HFFc6 (cell line): ENCODE data around the gene CRKL. TPM values are rescaled to one million over a fixed set of nuclear protein-coding genes. Genes with fewer than 3 reads are reported as not detected.
A peak's percentile ranks its signal among the peaks of the same experiment; 100 is the strongest.

Experiments
- DNase-seq: peaks from one replicate; pipeline ENCODE4 v3.0.0-alpha.2; 2018
- H3K27ac Mint-ChIP-seq: 2 replicates; pipeline ENCODE4 v1.8.0; 2020; ENCODE audit warnings: mild to moderate bottlenecking, mixed read lengths
- H3K27me3 Mint-ChIP-seq: 2 replicates; pipeline ENCODE4 v1.8.0; 2021; ENCODE audit warnings: mild to moderate bottlenecking, moderate library complexity, mixed read lengths; ENCODE audit not compliant: insufficient read depth
- H3K36me3 Mint-ChIP-seq: 2 replicates; pipeline ENCODE4 v1.8.0; 2021; ENCODE audit warnings: low read depth, mixed read lengths
- H3K4me1 Mint-ChIP-seq: 2 replicates; pipeline ENCODE4 v1.8.0; 2020; ENCODE audit warnings: low read depth, mixed read lengths
- H3K4me3 Mint-ChIP-seq: 2 replicates; pipeline ENCODE4 v1.8.0; 2020; ENCODE audit warnings: mild to moderate bottlenecking, moderate library complexity, mixed read lengths
- H3K9me3 Mint-ChIP-seq: 2 replicates; pipeline ENCODE4 v1.8.0; 2020; ENCODE audit warnings: mild to moderate bottlenecking, mixed read lengths
- total RNA-seq, 6 experiments: library from RNA; stranded (reverse); fragmentation: NEBNext Ultra II Directional; extraction: Animal tissue kit (Norgen Biotek cat#: 25700); gene quantifications; 2 replicates in 1 of 6; 3 replicates in 5 of 6; pipeline ENCODE4 v1.2.3, GENCODE V29; 2021
- TF ChIP-seq, protein P1 (sequence below): fragments of 200-600 bp; sonication (generic); IDR thresholded peaks from 2 replicates; pipeline ENCODE4 v1.5.0; 2021; ENCODE audit warnings: antibody characterized with exemption, mild to moderate bottlenecking

The CRKL gene
- total RNA-seq, 6 experiments from 2014 or later = 44.0 to 51.5 (median 47.6) TPM

GRCh38 chr22:20945578-20945934 lies 28.3 kb downstream of the CRKL start:
- Mint-ChIP-seq H3K9me3 (no peaks in the 10 kb centered on the region), H3K27me3 (no peaks in the 10 kb centered on the region), H3K36me3 (peaks cover 16% of the 10 kb centered on the region)

DNA sequence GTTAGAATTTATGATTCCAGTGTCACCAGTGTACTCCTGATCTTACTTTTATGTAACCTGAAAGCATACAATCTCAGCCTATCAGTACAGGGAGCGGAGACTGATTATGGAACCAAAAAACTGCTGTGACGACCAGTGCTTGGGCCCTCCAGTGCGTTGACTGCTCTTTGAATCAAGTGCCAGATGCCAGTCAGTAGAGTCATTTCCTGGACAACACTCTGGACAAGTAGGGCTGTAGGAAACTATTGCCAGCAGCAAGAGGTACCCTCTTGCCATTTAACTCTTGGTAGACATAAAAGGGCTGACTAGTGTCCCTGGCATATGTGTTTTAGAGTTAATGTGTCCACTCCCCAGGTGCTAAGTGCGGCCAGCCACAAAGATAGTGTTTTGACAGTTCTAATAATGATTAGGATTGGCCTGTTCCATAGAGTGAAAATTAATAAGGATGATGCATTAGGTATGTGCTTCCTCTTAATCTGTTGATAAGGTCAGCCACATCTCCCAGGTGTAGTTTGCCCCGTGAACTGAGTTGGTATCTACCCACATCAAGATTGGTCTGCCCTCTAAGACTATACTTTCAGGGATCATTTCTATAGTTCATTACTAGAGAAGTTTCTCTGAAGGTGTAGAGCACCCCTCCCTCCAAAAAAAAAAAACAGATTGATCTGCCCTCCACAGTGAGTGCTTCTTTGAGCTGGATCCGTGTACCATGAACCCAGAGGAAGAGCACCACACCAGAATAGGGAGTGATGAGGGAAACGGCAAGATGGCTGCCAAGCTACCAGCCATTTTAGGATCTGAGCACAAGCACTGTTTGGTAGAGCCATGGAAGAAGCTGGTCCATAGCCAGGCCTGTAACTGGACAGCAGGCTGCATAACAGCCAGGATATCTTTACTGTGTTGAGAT lies 29.1 kb downstream of the CRKL start:
- H3K27me3 Mint-ChIP-seq = no peaks in the 10 kb centered on the region
- peak; percentile 17 for DNase-seq
- no peak overlapping the region for H3K4me3 Mint-ChIP-seq
- H3K36me3 Mint-ChIP-seq = peaks cover 18% of the 10 kb centered on the region
- H3K4me1 Mint-ChIP-seq = peaks cover 41% of the 10 kb centered on the region
- no peaks in the 10 kb centered on the region for H3K9me3 Mint-ChIP-seq
- peak overlapping the region; percentile 56 for H3K27ac Mint-ChIP-seq
- TF ChIP-seq, protein P1, sequence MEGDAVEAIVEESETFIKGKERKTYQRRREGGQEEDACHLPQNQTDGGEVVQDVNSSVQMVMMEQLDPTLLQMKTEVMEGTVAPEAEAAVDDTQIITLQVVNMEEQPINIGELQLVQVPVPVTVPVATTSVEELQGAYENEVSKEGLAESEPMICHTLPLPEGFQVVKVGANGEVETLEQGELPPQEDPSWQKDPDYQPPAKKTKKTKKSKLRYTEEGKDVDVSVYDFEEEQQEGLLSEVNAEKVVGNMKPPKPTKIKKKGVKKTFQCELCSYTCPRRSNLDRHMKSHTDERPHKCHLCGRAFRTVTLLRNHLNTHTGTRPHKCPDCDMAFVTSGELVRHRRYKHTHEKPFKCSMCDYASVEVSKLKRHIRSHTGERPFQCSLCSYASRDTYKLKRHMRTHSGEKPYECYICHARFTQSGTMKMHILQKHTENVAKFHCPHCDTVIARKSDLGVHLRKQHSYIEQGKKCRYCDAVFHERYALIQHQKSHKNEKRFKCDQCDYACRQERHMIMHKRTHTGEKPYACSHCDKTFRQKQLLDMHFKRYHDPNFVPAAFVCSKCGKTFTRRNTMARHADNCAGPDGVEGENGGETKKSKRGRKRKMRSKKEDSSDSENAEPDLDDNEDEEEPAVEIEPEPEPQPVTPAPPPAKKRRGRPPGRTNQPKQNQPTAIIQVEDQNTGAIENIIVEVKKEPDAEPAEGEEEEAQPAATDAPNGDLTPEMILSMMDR = no peak

More at GRCh38 chr22:20945578-20945934, 28.3 kb downstream of the CRKL start:
- no peak overlapping the region for H3K4me3 Mint-ChIP-seq
- TF ChIP-seq, protein P1 = no peak
- no peak for DNase-seq
- peaks cover 41% of the 10 kb centered on the region for H3K4me1 Mint-ChIP-seq
- peak overlapping the region; percentile 56 for H3K27ac Mint-ChIP-seq

DNA sequence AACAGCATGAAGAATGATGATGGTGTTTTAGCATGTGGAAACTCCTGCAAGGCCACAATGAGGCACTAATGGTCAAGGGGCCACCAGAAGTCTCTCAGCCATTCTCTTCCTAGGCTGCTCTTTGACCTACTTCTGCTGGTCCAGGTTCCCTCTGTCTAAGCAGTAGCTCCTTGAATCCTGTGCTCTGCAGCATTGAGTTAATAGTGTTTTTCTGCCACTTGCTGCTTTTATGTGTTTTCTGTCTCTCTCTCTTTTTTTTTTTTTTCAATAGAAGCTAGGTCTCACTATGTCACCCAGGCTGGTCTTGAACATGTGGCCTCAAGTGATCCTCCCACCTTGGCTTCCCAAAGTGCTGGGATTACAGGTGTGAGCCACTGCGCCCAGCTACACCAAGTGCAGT lies 29.8 kb downstream of the CRKL start:
- H3K9me3 Mint-ChIP-seq = no peaks in the 10 kb centered on the region
- no peaks in the 10 kb centered on the region for H3K27me3 Mint-ChIP-seq
- H3K4me1 Mint-ChIP-seq = peaks cover 37% of the 10 kb centered on the region
- TF ChIP-seq, protein P1 = no peak
- H3K4me3 Mint-ChIP-seq = no peak overlapping the region
- H3K27ac Mint-ChIP-seq = peak overlapping the region; percentile 56; the same call in 1 of the 2 replicates
- DNase-seq = no peak
- peaks cover 18% of the 10 kb centered on the region for H3K36me3 Mint-ChIP-seq

DNA sequence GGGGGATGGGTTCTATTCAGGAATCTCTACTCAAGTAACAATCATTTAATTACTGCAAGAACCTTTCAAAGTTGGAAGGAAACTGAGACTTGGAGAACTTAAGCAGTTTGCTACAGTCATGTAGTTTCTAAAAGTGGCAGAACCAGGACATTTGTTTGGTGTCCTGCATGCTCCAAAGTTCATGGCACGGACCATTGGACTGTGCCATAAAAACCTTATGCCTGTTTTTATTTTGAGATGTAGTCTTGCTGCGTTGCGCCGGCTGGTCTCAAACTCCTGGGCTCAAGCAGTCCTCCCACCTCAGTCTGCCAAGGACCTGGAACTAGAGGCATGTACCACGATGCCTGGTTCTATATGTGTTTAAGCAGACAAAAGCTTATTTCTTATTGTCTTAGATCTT lies 31.2 kb downstream of the CRKL start:
- Mint-ChIP-seq H3K4me3 (no peak overlapping the region), H3K27me3 (no peaks in the 10 kb centered on the region), H3K27ac (no peak overlapping the region), H3K36me3 (peaks cover 24% of the 10 kb centered on the region), H3K9me3 (no peaks in the 10 kb centered on the region), H3K4me1 (peaks cover 32% of the 10 kb centered on the region)
- DNase-seq = no peak
- TF ChIP-seq, protein P1 = no peak

- peaks cover 28% of the 10 kb centered on the region for H3K4me1 Mint-ChIP-seq
- TF ChIP-seq, protein P1 = no peak
- no peak for DNase-seq
- peaks cover 27% of the 10 kb centered on the region for H3K36me3 Mint-ChIP-seq
- no peak overlapping the region for H3K27ac Mint-ChIP-seq
- H3K4me3 Mint-ChIP-seq = no peak overlapping the region
- H3K27me3 Mint-ChIP-seq = no peaks in the 10 kb centered on the region
- H3K9me3 Mint-ChIP-seq = no peaks in the 10 kb centered on the region
Measured at GRCh38 chr22:20948989-20949388, 31.8 kb downstream of the CRKL start.
